Vagina (tissue), 2 donors: ENCODE results near the gene CELA1. TPM values are rescaled to one million over a fixed set of nuclear protein-coding genes. Genes with fewer than 3 reads are reported as not detected.

ENCODE experiments used
- DNase-seq, 2 donors: peaks; one replicate each; pipeline ENCODE4 v3.0.0-alpha.2; 2017; ENCODE audit errors: extremely low spot score in 2 of 2
- H3K27ac ChIP-seq: fragments of 200-600 bp; sonication (generic); one replicate; pipeline ENCODE4 v1.5.1; 2019
- H3K27me3 ChIP-seq: fragments of 200-600 bp; sonication (generic); one replicate; pipeline ENCODE4 v1.5.1; 2019
- H3K36me3 ChIP-seq, 2 donors: fragments of 200-600 bp; sonication (generic); one replicate each; pipeline ENCODE4 v1.5.1; 2017 to 2019
- H3K4me1 ChIP-seq: fragments of 200-600 bp; sonication (generic); one replicate; pipeline ENCODE4 v1.5.1; 2019
- H3K4me3 ChIP-seq, 2 donors: fragments of 200-600 bp; sonication (generic); 1 replicate in 1 of 2; 2 replicates in 1 of 2; pipeline ENCODE4 v1.5.1; 2016 to 2019
- H3K9me3 ChIP-seq: fragments of 200-600 bp; sonication (generic); one replicate; pipeline ENCODE4 v1.5.1; 2019
- POLR2A ChIP-seq, 2 donors: fragments of 450-650 bp; IDR thresholded peaks; one replicate each; pipeline ENCODE4 v1.6.1; 2017; ENCODE audit warnings: antibody characterized with exemption in 2 of 2, mild to moderate bottlenecking in 2 of 2, moderate library complexity in 2 of 2
- POLR2AphosphoS5 ChIP-seq, 2 donors: sonication (generic); formaldehyde crosslinking; IDR thresholded peaks; one replicate each; pipeline ENCODE4 v1.9.0; 2017; ENCODE audit warnings: antibody characterized with exemption in 2 of 2, mild to moderate bottlenecking in 2 of 2, low read depth in 1 of 2; ENCODE audit not compliant: insufficient read depth in 1 of 2
- intact Hi-C: fragments of 100-400 bp; cut with DNase I; formaldehyde crosslinking; loops from one replicate; pipeline ENCODE4 v1.15.1; 2023
- total RNA-seq: library from RNA; depleted of rRNA; stranded (reverse); fragments of >200 nt; gene quantifications from one replicate; pipeline ENCODE4 v1.2.3, GENCODE V29; 2016
- TF ChIP-seq, protein P1 (sequence below), 3 experiments: fragments of 450-650 bp in 2 of 3; fragments of 200-600 bp in 1 of 3; sonication (generic) in 1 of 3; IDR thresholded peaks; one replicate each; pipeline ENCODE4 v1.5.1; 2017 to 2019; ENCODE audit warnings: antibody characterized with exemption in 3 of 3, mild to moderate bottlenecking in 2 of 3, moderate library complexity in 2 of 3

Gene CELA1
- total RNA-seq, 1 donor from 2014 or later: not detected

DNA sequence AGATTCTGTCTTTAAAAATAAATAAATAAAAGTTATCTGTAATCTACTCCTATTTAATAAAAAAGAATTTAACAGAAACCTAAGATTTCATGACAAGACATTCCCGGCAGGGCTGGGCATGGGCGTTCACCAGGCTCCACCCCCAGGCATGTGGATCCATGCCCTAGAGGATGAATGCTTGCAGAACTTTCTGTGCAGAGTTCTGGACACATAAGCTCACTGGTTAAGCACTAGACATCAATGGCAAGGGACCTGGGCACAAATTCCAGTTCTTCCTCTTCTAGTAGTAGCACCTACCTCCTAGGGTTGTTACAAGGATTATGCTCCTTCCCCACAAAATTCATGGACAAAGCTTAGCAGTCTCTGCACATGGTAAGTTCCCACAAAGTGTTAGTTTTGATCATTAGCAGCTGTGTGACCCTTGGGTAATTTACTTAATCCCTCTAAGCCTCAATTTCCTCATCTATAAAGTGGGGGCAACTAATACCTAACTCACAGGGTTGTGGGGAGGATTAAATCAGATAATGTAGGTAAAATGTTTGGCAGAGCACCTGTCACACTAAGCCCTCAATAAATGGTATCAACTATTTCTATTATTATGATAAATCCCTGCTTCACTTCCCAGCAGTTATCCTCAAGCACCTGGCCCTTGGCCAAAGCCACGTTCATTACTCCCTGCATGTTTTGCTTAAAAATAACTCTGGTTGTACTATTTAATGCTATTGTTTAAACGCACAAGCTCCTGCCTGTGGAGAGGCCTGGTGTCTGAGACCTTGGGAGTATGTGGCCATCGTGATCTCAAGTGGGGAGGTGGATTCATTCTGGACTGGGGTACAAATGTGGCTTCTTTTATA lies 35.0 kb upstream of the CELA1 start:
- TF ChIP-seq, protein P1, sequence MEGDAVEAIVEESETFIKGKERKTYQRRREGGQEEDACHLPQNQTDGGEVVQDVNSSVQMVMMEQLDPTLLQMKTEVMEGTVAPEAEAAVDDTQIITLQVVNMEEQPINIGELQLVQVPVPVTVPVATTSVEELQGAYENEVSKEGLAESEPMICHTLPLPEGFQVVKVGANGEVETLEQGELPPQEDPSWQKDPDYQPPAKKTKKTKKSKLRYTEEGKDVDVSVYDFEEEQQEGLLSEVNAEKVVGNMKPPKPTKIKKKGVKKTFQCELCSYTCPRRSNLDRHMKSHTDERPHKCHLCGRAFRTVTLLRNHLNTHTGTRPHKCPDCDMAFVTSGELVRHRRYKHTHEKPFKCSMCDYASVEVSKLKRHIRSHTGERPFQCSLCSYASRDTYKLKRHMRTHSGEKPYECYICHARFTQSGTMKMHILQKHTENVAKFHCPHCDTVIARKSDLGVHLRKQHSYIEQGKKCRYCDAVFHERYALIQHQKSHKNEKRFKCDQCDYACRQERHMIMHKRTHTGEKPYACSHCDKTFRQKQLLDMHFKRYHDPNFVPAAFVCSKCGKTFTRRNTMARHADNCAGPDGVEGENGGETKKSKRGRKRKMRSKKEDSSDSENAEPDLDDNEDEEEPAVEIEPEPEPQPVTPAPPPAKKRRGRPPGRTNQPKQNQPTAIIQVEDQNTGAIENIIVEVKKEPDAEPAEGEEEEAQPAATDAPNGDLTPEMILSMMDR (IDR thresholded peaks at IDR 0.05): no peak
- TF ChIP-seq POLR2AphosphoS5 (IDR thresholded peaks at IDR 0.05; ENCODE audit: insufficient read depth in 1 of 2, low read depth in 1 of 2): no peak
- no peak for TF ChIP-seq POLR2A (IDR thresholded peaks at IDR 0.05)
- Histone ChIP-seq H3K36me3 (no peaks in the 10 kb centered on the region), H3K9me3 (no peaks in the 10 kb centered on the region), H3K4me3 (no peak overlapping the region), H3K4me1 (no peaks in the 10 kb centered on the region), H3K27ac (no peak overlapping the region), H3K27me3 (no peaks in the 10 kb centered on the region)
- DNase-seq: no peak
- intact Hi-C loops: no loop called here

DNA sequence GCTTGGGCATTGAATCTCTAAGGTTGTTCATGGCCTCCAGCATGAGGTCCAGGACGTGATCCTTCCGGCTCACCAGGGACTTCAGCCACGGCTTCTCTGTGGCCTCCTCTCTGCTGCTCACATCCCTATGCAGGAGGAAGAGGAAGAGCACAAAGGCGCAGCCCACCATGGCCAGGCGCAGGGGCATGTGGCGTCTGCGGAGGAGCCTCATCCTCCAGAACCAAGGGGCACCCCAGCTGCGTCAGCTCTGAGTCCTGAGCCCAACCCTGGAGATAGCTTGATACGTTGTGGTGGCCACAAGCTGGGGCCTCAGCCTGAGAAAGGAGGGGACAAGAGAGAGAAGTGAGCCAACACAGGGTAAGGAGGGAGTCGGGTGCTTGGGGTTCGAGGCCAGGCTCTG lies 33.1 kb upstream of the CELA1 start:
- no peak for DNase-seq
- Histone ChIP-seq H3K4me1 (no peaks in the 10 kb centered on the region), H3K27ac (no peak overlapping the region), H3K36me3 (no peaks in the 10 kb centered on the region), H3K9me3 (no peaks in the 10 kb centered on the region), H3K4me3 (no peak overlapping the region), H3K27me3 (no peaks in the 10 kb centered on the region)
- intact Hi-C loops: no loop called here
- TF ChIP-seq POLR2A (IDR thresholded peaks at IDR 0.05) (no peak), POLR2AphosphoS5 (IDR thresholded peaks at IDR 0.05; ENCODE audit: insufficient read depth in 1 of 2, low read depth in 1 of 2) (no peak)
- TF ChIP-seq, protein P1 (IDR thresholded peaks at IDR 0.05): no peak

DNA sequence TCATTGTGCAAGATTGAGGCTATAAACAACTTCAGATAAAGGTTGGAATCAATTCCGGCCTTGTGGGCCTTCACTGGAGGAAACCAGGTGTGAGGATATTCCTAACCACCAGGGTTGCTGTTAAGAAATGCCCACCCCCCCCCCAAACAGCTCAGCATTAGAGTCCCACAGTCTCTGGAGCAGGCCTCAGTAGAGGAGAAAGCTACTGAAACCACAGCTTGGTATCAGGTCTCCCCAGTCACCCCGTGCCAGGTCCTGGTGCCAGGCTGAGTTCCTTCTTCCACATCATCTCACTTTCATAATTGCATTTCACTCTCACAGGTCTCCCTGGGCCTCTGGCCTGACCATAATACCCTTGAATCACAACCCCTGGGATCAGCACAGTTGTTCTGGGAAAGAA lies 32.3 kb upstream of the CELA1 start:
- intact Hi-C loops: no loop called here

DNA sequence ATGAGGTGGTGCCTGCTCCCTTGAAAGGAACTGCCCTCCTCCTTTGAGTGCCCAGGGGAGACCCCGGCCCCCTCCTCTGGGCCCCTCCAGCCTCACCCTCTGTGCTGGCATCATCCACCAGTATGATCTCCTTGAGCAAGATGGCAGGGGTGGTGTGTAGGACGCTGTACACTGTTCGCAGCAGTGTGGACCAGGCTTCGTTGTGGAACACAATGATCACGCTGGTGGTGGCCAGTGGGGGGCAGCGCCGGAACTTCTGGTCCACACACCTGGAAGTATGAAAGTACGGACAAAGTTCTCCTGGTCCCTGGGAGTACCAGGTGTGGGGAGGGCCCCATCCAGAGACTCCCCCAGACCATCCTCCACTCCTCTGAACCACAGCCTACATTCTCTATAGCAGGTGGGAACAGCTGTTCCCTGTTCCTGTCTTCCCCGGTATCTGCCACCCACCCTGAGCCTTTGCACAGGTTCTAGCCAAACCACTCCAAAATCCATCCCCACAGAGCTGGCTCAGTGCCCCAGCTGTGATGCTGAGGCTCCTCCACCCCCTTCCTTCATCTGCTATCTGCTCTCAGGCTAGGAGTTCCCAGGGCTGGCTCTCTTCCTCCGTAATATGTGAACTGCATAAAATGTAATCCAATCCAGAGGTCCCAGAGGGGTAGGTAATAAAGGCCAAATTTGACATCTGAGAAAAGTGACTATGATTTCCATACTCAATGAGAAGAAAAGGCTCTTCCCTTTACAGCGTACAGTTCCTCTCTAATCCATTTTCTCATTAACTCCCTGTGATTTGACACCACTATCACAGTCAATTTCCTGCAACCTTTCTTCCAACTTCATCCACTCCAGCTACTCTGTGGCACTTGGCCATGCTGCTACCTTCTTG lies 30.9 kb upstream of the CELA1 start:
- H3K27me3 ChIP-seq: no peaks in the 10 kb centered on the region
- intact Hi-C loops: no loop called here
- no peaks in the 10 kb centered on the region for H3K9me3 ChIP-seq
- H3K36me3 ChIP-seq: no peaks in the 10 kb centered on the region
- no peak overlapping the region for H3K4me3 ChIP-seq
- TF ChIP-seq POLR2A (IDR thresholded peaks at IDR 0.05): no peak
- no peak for TF ChIP-seq POLR2AphosphoS5 (IDR thresholded peaks at IDR 0.05; ENCODE audit: insufficient read depth in 1 of 2, low read depth in 1 of 2)
- TF ChIP-seq, protein P1 (IDR thresholded peaks at IDR 0.05): no peak
- H3K4me1 ChIP-seq: no peaks in the 10 kb centered on the region
- no peak overlapping the region for H3K27ac ChIP-seq
- no peak for DNase-seq

More for the DNA sequence above, 32.3 kb upstream of the CELA1 start:
- Histone ChIP-seq H3K4me1 (no peaks in the 10 kb centered on the region), H3K4me3 (no peak overlapping the region), H3K27ac (no peak overlapping the region), H3K36me3 (no peaks in the 10 kb centered on the region), H3K27me3 (no peaks in the 10 kb centered on the region), H3K9me3 (no peaks in the 10 kb centered on the region)
- no peak for DNase-seq
- no peak for TF ChIP-seq POLR2A (IDR thresholded peaks at IDR 0.05)
- no peak for TF ChIP-seq POLR2AphosphoS5 (IDR thresholded peaks at IDR 0.05; ENCODE audit: insufficient read depth in 1 of 2, low read depth in 1 of 2)
- TF ChIP-seq, protein P1 (IDR thresholded peaks at IDR 0.05): no peak
